Measurements from ENCODE around the gene GBX1. TPM values are rescaled to one million over a fixed set of nuclear protein-coding genes. Genes with fewer than 3 reads are reported as not detected.

Gene GBX1
- total RNA-seq, 3 donors from 2014 or later = not detected

DNA sequence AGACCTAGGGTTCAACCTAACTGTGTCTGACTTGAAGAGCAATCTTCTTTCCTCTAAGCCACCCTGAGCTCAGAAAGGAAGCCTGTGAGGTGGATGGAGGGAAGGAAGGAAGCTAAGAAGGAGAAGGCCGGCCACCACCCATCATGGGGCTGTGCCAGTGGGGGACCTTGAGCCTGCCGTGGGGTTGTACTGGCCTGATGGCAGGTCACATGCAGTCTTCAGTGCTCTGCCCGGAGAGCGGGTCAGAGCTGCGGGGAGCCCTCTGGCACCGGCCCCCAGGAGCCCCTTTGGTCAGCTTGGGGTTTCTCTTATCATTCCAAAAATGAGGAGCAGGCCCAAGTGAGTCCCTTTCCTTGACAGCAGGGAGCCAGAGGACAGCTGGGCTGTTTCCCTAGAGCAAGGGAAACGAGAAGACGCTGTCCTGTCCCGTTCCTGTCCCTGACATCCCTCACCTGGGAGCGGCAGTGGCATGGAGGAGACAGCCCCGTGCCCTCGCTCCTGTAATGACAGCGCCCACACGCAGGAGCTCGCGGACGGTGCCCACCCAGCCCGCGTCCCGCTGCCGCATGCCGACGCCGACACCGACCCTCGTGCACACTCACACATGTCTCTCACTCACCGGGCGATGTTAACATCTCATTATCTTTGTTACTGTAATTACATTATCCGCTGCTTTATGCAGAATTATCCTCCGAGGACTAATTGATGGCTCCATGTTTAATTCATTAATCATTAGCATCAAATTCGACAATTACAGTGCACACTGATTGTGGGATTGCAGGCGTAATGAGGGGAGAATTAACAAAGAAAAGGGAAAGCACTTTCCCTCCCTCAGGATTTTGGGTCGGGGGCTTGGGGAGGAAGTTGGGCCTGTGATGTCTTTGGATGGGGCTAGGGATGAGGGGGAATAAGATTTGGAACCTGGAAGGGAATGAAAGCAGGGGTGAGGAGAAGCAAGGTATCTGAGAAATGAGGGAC is 31.3 kb downstream of the GBX1 start:
- Histone ChIP-seq H3K36me3 (ENCODE audit: low read depth) (no peaks in the 10 kb centered on the region), H3K4me1 (ENCODE audit: low read depth) (no peaks in the 10 kb centered on the region), H3K9me3 (no peaks in the 10 kb centered on the region), H3K4me3 (no peak overlapping the region)
- intact Hi-C loops (cut with DNase I, micrococcal nuclease) = no loop called here
- DNase-seq = no peak
- TF ChIP-seq, protein P1, sequence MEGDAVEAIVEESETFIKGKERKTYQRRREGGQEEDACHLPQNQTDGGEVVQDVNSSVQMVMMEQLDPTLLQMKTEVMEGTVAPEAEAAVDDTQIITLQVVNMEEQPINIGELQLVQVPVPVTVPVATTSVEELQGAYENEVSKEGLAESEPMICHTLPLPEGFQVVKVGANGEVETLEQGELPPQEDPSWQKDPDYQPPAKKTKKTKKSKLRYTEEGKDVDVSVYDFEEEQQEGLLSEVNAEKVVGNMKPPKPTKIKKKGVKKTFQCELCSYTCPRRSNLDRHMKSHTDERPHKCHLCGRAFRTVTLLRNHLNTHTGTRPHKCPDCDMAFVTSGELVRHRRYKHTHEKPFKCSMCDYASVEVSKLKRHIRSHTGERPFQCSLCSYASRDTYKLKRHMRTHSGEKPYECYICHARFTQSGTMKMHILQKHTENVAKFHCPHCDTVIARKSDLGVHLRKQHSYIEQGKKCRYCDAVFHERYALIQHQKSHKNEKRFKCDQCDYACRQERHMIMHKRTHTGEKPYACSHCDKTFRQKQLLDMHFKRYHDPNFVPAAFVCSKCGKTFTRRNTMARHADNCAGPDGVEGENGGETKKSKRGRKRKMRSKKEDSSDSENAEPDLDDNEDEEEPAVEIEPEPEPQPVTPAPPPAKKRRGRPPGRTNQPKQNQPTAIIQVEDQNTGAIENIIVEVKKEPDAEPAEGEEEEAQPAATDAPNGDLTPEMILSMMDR (IDR thresholded peaks at IDR 0.05) = no peak
- no peak for ATAC-seq

DNA sequence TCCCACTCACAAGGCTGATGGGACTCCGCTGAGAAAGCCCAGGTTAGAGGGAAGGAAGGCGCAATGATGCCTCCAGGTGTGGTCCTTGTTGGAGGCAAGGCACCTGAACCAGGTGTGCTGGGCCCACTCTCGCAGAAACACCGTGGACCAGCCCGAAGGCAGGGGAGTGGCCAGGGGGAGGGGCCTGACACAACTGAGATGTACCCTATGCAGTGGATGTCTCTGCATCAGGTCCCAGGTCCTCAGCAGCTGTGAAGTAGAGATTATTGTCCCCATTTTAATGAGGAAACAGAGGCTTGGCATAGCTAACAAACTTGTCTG is 32.0 kb downstream of the GBX1 start:
- ATAC-seq (no peak), DNase-seq (no peak)
- TF ChIP-seq, protein P1 (IDR thresholded peaks at IDR 0.05) = no peak
- H3K36me3 ChIP-seq (ENCODE audit: low read depth) = no peaks in the 10 kb centered on the region
- no peaks in the 10 kb centered on the region for H3K9me3 ChIP-seq
- intact Hi-C loops (cut with DNase I, micrococcal nuclease) = no loop called here
- H3K4me1 ChIP-seq (ENCODE audit: low read depth) = no peaks in the 10 kb centered on the region
- H3K4me3 ChIP-seq = no peak overlapping the region

DNA sequence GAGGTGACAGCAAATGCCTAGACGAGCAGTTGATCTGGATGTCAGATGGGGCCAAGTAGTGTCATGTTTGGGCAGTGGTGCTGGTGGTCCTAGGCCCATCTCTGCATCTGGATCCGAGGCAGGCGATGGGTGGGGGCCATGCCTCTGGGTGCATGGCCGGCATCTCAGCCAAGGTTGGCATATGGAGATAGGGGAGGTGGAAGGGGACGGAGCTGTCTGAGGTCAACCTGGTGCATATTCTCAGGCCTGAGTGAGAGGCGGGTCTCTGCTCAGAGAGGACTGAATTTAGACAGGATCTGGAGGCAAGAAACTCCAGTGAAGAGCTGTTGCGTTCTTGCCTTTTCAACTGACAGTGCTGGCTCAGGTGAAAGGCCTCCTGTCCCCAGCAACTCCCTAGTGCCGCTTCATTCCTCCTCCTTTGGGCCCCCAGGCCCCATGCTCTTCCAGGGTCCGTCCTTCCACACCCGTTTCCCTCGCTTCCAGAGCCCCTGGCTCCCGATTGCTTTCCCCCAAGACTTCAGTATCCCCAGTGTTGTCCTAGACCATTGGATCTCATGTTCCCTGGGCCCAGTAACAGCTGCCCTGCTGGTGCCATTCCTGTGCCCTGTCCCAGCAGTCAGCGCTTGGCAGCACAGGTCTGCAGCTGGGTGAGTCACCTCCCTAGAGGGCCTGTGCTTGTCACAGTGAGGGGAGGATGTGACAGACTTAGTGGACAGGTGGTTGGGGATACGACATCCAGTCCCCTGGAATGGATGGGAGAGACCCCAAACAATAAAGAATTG is 32.6 kb downstream of the GBX1 start:
- DNase-seq (no peak), ATAC-seq (no peak)
- TF ChIP-seq, protein P1 (IDR thresholded peaks at IDR 0.05) = no peak
- no peaks in the 10 kb centered on the region for H3K36me3 ChIP-seq (ENCODE audit: low read depth)
- no peaks in the 10 kb centered on the region for H3K9me3 ChIP-seq
- intact Hi-C loops (cut with DNase I, micrococcal nuclease) = no loop called here
- no peaks in the 10 kb centered on the region for H3K4me1 ChIP-seq (ENCODE audit: low read depth)
- no peak overlapping the region for H3K4me3 ChIP-seq

DNA sequence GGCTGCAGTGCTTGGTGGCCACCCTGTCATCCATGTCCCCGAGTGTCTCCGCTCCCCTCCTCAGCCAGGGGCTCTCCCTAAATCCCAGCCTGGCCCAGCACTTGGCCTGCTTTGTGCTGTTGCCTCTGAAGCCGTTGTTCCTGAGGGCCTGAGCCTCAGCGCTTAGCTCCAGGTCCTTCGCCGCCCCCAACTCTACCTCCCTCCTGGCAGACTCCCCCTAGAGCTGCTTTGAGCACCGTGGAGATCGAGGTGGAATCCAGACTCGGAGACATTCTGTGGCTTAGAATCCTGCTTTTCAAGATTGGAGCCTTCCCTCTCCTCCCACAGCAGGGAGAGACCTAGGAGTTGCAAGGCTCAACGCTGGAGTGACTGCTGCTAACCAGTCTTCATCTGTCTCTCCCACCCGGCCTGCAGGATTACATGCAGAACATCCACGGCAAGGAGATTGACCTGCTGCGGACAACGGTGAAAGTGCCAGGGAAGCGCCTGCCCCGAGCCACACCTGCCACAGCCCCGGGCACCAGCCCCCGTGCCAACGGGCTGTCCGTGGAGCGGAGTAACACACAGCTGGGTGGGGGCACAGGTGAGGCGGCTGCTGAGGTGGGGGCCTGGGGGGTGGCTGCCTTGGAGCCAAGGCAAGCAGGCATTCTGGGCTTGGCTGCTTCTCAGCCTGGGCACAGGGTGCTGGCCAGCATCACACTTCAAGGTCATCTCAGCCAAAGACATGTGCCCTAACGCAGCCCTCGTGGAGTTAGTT is 33.3 kb downstream of the GBX1 start:
- TF ChIP-seq, protein P1 (IDR thresholded peaks at IDR 0.05) = no peak
- no peaks in the 10 kb centered on the region for H3K4me1 ChIP-seq (ENCODE audit: low read depth)
- H3K9me3 ChIP-seq = no peaks in the 10 kb centered on the region
- ATAC-seq (no peak), DNase-seq (peak in 1 of 3 donors; percentile 42)
- H3K36me3 ChIP-seq (ENCODE audit: low read depth) = no peaks in the 10 kb centered on the region
- intact Hi-C loops (cut with DNase I, micrococcal nuclease) = no loop called here
- no peak overlapping the region for H3K4me3 ChIP-seq

DNA sequence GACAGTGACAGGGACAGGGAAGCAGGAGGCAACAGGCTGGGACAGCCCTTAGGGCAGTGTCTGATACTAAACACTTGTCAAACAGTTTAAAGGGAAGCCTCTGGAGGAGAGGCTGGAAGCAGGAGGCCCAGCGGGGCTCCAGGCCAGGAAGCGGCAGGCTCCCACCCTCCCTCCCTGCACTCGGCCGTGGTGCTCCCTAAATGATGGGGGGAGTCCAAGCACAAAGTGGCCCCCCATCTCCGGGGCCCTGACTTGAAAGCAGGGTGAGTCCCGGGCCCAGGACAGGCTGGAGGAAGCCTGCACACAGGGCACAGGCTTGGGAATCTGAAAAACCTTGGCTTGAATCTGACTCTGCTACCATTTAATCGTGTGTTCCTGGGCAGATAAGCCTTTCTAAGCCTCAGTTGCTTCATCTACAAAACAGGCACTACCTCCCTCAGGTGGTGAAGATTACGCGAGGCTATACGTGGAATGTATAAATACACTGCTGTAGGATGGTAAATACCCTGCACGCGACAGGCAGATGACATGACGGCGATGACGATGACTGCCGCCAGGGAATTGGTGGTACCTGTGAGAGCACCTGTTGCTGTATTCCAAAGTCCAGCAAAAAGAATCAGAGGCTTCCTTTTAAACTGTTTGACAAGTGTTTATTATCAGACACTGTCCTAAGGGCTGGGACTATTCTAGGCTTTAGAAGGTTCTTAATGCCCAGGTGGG is 34.1 kb downstream of the GBX1 start:
- peak in 1 of 3 donors; percentile 28 for DNase-seq
- ATAC-seq = no peak
- Histone ChIP-seq H3K36me3 (ENCODE audit: low read depth) (no peaks in the 10 kb centered on the region), H3K4me3 (no peak overlapping the region), H3K4me1 (ENCODE audit: low read depth) (no peaks in the 10 kb centered on the region), H3K9me3 (no peaks in the 10 kb centered on the region)
- intact Hi-C loops (cut with DNase I, micrococcal nuclease) = no loop called here
- TF ChIP-seq, protein P1 (IDR thresholded peaks at IDR 0.05) = no peak

Data from mucosa of descending colon (tissue), 3 donors.